HCT116 (cell line): ENCODE measurements around the gene AKNAD1. TPM values are rescaled to one million over a fixed set of nuclear protein-coding genes. Genes with fewer than 3 reads are reported as not detected.

Experiments
- ATAC-seq: fragments of 200-7000 bp; cut with Tn5 transposase; 2 replicates; pipeline ENCODE4 v1.9.1; 2020; ENCODE audit warnings: mild to moderate bottlenecking, moderate library complexity
- BruUV-seq: library from RNA; stranded (reverse); fragments of 400-500 nt; replicated peaks from 2 replicates; lab custom pipeline; 2021; lab: Mats Ljungman, UMichigan
- CTCF ChIA-PET: fragments of 300-600 bp; sonication (Branson Sonifier 250); formaldehyde crosslinking; loops from one replicate; lab custom pipeline; 2021; ENCODE audit warnings: antibody characterized with exemption; lab: Charles Lee
- POLR2A ChIA-PET: fragments of 300-600, 350-600 bp; sonication (Branson Sonifier 250); formaldehyde crosslinking; loops from one replicate; lab custom pipeline; 2021; ENCODE audit warnings: antibody characterized with exemption; lab: Charles Lee
- RAD21 ChIA-PET, 2 experiments: fragments of 300-600 bp; sonication (Branson Sonifier 250); formaldehyde crosslinking; loops; one replicate each; lab custom pipeline; 2023; ENCODE audit warnings: low total read pairs in 2 of 2; ENCODE audit not compliant: uncharacterized antibody in 2 of 2, unreplicated experiment in 2 of 2, low non-redundant PET in 1 of 2; lab: Charles Lee
- DNase-seq: peaks from one replicate; pipeline ENCODE4 v3.0.0-alpha.2; 2010; ENCODE audit warnings: low read depth, low spot score
- H2AFZ ChIP-seq: fragments of 200-600 bp; shearing (Covaris generic), sonication (generic); 2 replicates; pipeline ENCODE4 v1.6.1; 2017; ENCODE audit warnings: low read depth, mixed run types, mixed read lengths, antibody characterized with exemption, low read length; ENCODE audit not compliant: poor library complexity, severe bottlenecking
- H3K27ac ChIP-seq: 2 replicates; pipeline ENCODE4 v1.5.1; 2012; ENCODE audit warnings: low read depth, low read length
- H3K27me3 ChIP-seq: fragments of 200-600 bp; sonication (generic); 2 replicates; pipeline ENCODE4 v1.6.1; 2016; ENCODE audit warnings: mixed run types, low read length, mixed read lengths; ENCODE audit not compliant: insufficient read depth
- H3K36me3 ChIP-seq, 2 experiments: fragments of 200-500 bp in 1 of 2; fragments of 200-600 bp in 1 of 2; sonication (Bioruptor generic) in 1 of 2; sonication (generic) in 1 of 2; 2 replicates each; pipeline versions ENCODE4 v1.5.1 to v1.6.1; 2014 to 2016; ENCODE audit warnings: low read length in 2 of 2, inconsistent platforms in 1 of 2, mixed read lengths in 1 of 2, mixed run types in 1 of 2; ENCODE audit not compliant: insufficient read depth in 2 of 2, control insufficient read depth in 1 of 2
- H3K4me1 ChIP-seq, 2 experiments: fragments of 200-600 bp in 1 of 2; sonication (generic) in 1 of 2; 2 replicates each; pipeline versions ENCODE4 v1.5.1 to v1.6.1; 2012 to 2017; ENCODE audit warnings: low read length in 2 of 2, inconsistent platforms in 1 of 2, mild to moderate bottlenecking in 1 of 2, mixed read lengths in 1 of 2, mixed run types in 1 of 2, moderate library complexity in 1 of 2; ENCODE audit not compliant: insufficient read depth in 2 of 2, control insufficient read depth in 1 of 2
- H3K4me2 ChIP-seq: fragments of 200-600 bp; sonication (generic); 2 replicates; pipeline ENCODE4 v1.6.1; 2017; ENCODE audit warnings: mixed run types, low read length, mixed read lengths
- H3K4me3 ChIP-seq, 2 experiments: fragments of 200-600 bp in 1 of 2; sonication (generic) in 1 of 2; replicated peaks in 1 of 2; 2 replicates each; pipeline ENCODE4 v1.5.1; 2011 to 2016; ENCODE audit warnings: low read length in 2 of 2, control low read depth in 1 of 2, low read depth in 1 of 2, mild to moderate bottlenecking in 1 of 2, mixed read lengths in 1 of 2, mixed run types in 1 of 2
- H3K79me2 ChIP-seq: fragments of 200-600 bp; sonication (generic); 2 replicates; pipeline ENCODE4 v1.6.1; 2017; ENCODE audit warnings: mild to moderate bottlenecking, mixed run types, low read length, moderate library complexity, mixed read lengths; ENCODE audit not compliant: insufficient read depth
- H3K9ac ChIP-seq: fragments of 200-600 bp; sonication (generic); 2 replicates; pipeline ENCODE4 v1.6.1; 2016; ENCODE audit warnings: low read length, mixed read lengths
- H3K9me2 ChIP-seq: fragments of 200-600 bp; sonication (generic), shearing (Covaris generic); 2 replicates; pipeline ENCODE4 v1.6.1; 2017; ENCODE audit warnings: mixed run types, mild to moderate bottlenecking, moderate library complexity; ENCODE audit not compliant: insufficient read depth
- H3K9me3 ChIP-seq, 2 experiments: fragments of 200-500 bp in 1 of 2; fragments of 200-600 bp in 1 of 2; sonication (Bioruptor generic) in 1 of 2; sonication (generic) in 1 of 2; 2 replicates each; pipeline ENCODE4 v1.6.1; 2014 to 2017; ENCODE audit warnings: low read length in 2 of 2, mixed read lengths in 2 of 2, inconsistent platforms in 1 of 2, low read depth in 1 of 2, mild to moderate bottlenecking in 1 of 2, mixed run types in 1 of 2, moderate library complexity in 1 of 2; ENCODE audit not compliant: control insufficient read depth in 1 of 2, insufficient read depth in 1 of 2
- H4K20me1 ChIP-seq: fragments of 200-600 bp; sonication (generic), shearing (Covaris generic); 2 replicates; pipeline ENCODE4 v1.6.1; 2017; ENCODE audit warnings: mixed run types, mild to moderate bottlenecking, moderate library complexity; ENCODE audit not compliant: insufficient read depth
- ATF3 ChIP-seq: IDR thresholded peaks from 2 replicates; pipeline ENCODE4 v1.6.1; 2012
- CBX3 ChIP-seq: IDR thresholded peaks from 2 replicates; pipeline ENCODE4 v1.6.1; 2012; ENCODE audit warnings: low read depth
- CEBPB ChIP-seq: IDR thresholded peaks from 2 replicates; pipeline ENCODE4 v1.6.1; 2012; ENCODE audit warnings: low read depth
- CTCF ChIP-seq, 3 experiments: fragments of 200-600 bp in 1 of 3; sonication (generic) in 1 of 3; IDR thresholded peaks in 2 of 3; conservative IDR thresholded peaks in 1 of 3; 2 replicates each; pipeline ENCODE4 v1.5.1; 2012 to 2017; ENCODE audit warnings: low read depth in 2 of 3, low read length in 2 of 3, antibody characterized with exemption in 1 of 3, borderline replicate concordance in 1 of 3, control low read depth in 1 of 3, mild to moderate bottlenecking in 1 of 3, mixed read lengths in 1 of 3, mixed run types in 1 of 3, moderate library complexity in 1 of 3; ENCODE audit not compliant: insufficient read depth in 1 of 3
- EGR1 ChIP-seq: IDR thresholded peaks from 2 replicates; pipeline ENCODE4 v1.6.1; 2012; ENCODE audit warnings: low read depth
- ELF1 ChIP-seq: IDR thresholded peaks from 2 replicates; pipeline ENCODE4 v1.6.1; 2012; ENCODE audit warnings: low read depth, borderline replicate concordance
- EZH2 ChIP-seq: fragments of 200-600 bp; sonication (generic); IDR thresholded peaks from 2 replicates; pipeline ENCODE4 v1.6.1; 2017; ENCODE audit warnings: antibody characterized with exemption, mixed run types
- FOSL1 ChIP-seq: IDR thresholded peaks from 2 replicates; pipeline ENCODE4 v1.6.1; 2012; ENCODE audit warnings: low read depth
- JUND ChIP-seq: IDR thresholded peaks from 2 replicates; pipeline ENCODE4 v1.6.1; 2012
- MAX ChIP-seq: IDR thresholded peaks from 2 replicates; pipeline ENCODE4 v1.6.1; 2012
- POLR2A ChIP-seq: IDR thresholded peaks from 2 replicates; pipeline ENCODE4 v1.7.0; 2011; ENCODE audit warnings: borderline replicate concordance; ENCODE audit not compliant: insufficient read depth, insufficient read length; ENCODE audit errors: extremely low read depth
- POLR2AphosphoS5 ChIP-seq: IDR thresholded peaks from 2 replicates; pipeline ENCODE4 v1.6.1; 2011; ENCODE audit warnings: mild to moderate bottlenecking, low read depth, low read length, moderate library complexity
- SIN3A ChIP-seq: IDR thresholded peaks from 2 replicates; pipeline ENCODE4 v1.6.1; 2012; ENCODE audit warnings: low read depth
- SP1 ChIP-seq: IDR thresholded peaks from 2 replicates; pipeline ENCODE4 v1.6.1; 2012; ENCODE audit warnings: low read depth
- TCF7L2 ChIP-seq: IDR thresholded peaks from 2 replicates; pipeline ENCODE4 v1.7.0; 2011; ENCODE audit warnings: borderline replicate concordance, inconsistent platforms; ENCODE audit not compliant: insufficient read depth, insufficient read length; ENCODE audit errors: extremely low read depth
- YY1 ChIP-seq: IDR thresholded peaks from 2 replicates; pipeline ENCODE4 v1.6.1; 2011; ENCODE audit warnings: low read length, low read depth, moderate library complexity, mild to moderate bottlenecking; ENCODE audit not compliant: insufficient replicate concordance; ENCODE audit errors: extremely low read depth
- ZBTB33 ChIP-seq: IDR thresholded peaks from 2 replicates; pipeline ENCODE4 v1.6.1; 2011; ENCODE audit warnings: mild to moderate bottlenecking, low read length, moderate library complexity; ENCODE audit not compliant: insufficient replicate concordance; ENCODE audit errors: extremely low read depth
- ZFX ChIP-seq: fragments of 450-650 bp; IDR thresholded peaks from 2 replicates; pipeline ENCODE4 v1.6.1; 2017
- ZNF274 ChIP-seq: fragments of 200-500 bp; sonication (Bioruptor generic); IDR thresholded peaks from 2 replicates; pipeline ENCODE4 v1.6.1; 2014; ENCODE audit warnings: mild to moderate bottlenecking, low read depth, low read length, inconsistent platforms
- intact Hi-C: fragments of 100-400 bp; cut with micrococcal nuclease; formaldehyde crosslinking; loops from 2 replicates; pipeline ENCODE4 v1.10.0; 2022
- total RNA-seq: library from RNA; stranded (reverse); gene quantifications from one replicate; pipeline ENCODE4 v1.2.1, GENCODE V29; 2021; ENCODE audit not compliant: unreplicated experiment

AKNAD1 gene
- total RNA-seq, 1 experiment from 2014 or later = 0.15 TPM

- TF ChIP-seq FOSL1 = no peak
- TF ChIP-seq ZBTB33 = no peak
- no peak for TF ChIP-seq YY1
Measured at GRCh38 chr1:108803548-108803947, 53.3 kb downstream of the AKNAD1 start (continued).

GRCh38 chr1:108801101-108801500, 55.8 kb downstream of the AKNAD1 start:
- Histone ChIP-seq H3K4me3 (no peak overlapping the region), H3K27me3 (no peaks in the 10 kb centered on the region), H4K20me1 (no peaks in the 10 kb centered on the region), H3K79me2 (no peaks in the 10 kb centered on the region), H2AFZ (no peak overlapping the region), H3K9me3 (no peaks in the 10 kb centered on the region), H3K36me3 (peaks cover 0 to 2% of the 10 kb centered on the region in 2 experiments; a peak in 1 of 4 replicates), H3K4me2 (no peak overlapping the region), H3K27ac (no peak overlapping the region), H3K9me2 (no peaks in the 10 kb centered on the region), H3K4me1 (no peaks in the 10 kb centered on the region), H3K9ac (no peak overlapping the region)
- POLR2A ChIA-PET = no interaction called here
- no peak for TF ChIP-seq POLR2A
- no peak for TF ChIP-seq EZH2
- TF ChIP-seq CBX3 = no peak
- no peak for TF ChIP-seq ZFX
- no peak for TF ChIP-seq ZBTB33
- TF ChIP-seq FOSL1 = no peak
- no peak for TF ChIP-seq JUND
- no peak for TF ChIP-seq SIN3A
- TF ChIP-seq CEBPB = no peak
- no peak for TF ChIP-seq EGR1
- TF ChIP-seq SP1 = no peak
- no peak for TF ChIP-seq ATF3
- TF ChIP-seq CTCF (IDR thresholded peaks at IDR 0.05 in 2 of 3, conservative IDR thresholded peaks at IDR 0.05 in 1 of 3; ENCODE audit: borderline replicate concordance in 1 of 3, insufficient read depth in 1 of 3, low read depth in 2 of 3, low read length in 2 of 3) = no peak
- no peak for TF ChIP-seq POLR2AphosphoS5
- TF ChIP-seq MAX = no peak
- TF ChIP-seq ZNF274 = no peak
- no peak for TF ChIP-seq TCF7L2
- no peak for TF ChIP-seq ELF1
- no peak for TF ChIP-seq YY1
- ATAC-seq (no peak), DNase-seq (no peak)
- CTCF ChIA-PET = no interaction called here
- intact Hi-C loops = no loop called here
- no TSS peak for BruUV-seq
- RAD21 ChIA-PET = no interaction called here
